ENCODE results near the gene ZNF605. TPM values are rescaled to one million over a fixed set of nuclear protein-coding genes. Genes with fewer than 3 reads are reported as not detected.

Gene ZNF605
- total and polyA plus RNA-seq, 7 donors = 0.92 to 15.5 (median 6.2) TPM

DNA sequence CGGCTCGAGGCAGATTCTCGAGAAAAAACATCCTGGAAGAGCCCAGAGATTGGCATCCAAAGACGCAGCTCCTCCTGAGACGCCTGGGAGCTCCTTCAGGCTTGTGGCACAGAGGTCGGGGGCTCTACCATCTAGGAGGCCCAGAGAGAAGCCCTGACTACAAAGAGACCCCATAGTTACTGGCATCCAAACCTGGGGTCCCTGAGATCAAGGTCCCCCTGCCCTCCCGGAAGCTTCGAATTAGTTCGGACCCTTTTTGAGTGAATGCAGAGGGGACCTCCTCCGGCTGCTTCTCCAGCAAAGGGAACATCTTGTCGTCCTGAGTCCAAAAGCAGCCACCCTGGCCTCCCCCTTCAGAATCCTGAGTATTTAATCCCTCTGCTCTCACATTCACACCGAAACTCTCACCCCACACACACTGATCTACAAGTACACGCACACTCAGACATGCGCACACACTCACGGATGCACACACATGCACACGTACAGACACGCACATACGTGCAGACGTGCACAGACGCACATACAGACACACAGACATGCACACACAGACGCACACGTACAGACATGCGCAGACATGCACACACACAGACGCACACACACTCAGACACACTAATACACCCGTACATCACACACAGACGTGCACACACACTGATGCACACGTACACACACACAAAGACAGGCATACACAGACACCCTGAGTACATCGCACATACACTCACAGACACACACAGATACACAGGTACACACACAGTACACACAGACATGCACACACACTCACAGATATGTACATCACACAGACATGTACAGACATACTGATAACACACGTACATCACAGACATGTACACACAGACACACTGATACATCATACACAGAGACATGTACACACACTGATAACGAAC, 5.9 kb downstream of the ZNF605 start:
- Histone ChIP-seq H3K27ac (no peak overlapping the region), H3K27me3 (no peaks in the 10 kb centered on the region), H3K9me3 (peaks cover 0 to 46% (median 4%) of the 10 kb centered on the region in 4 donors), H3K36me3 (peaks cover under 1 to 45% (median 16%) of the 10 kb centered on the region in 4 donors), H3K4me3 (no peak overlapping the region), H3K4me1 (peaks cover 0 to 9% (median 9%) of the 10 kb centered on the region in 4 donors)
- TF ChIP-seq EP300 (IDR thresholded peaks at IDR 0.05) (no peak), POLR2A (IDR thresholded peaks at IDR 0.05) (no peak), POLR2AphosphoS5 (IDR thresholded peaks at IDR 0.05) (no peak)
- TF ChIP-seq, protein P1, sequence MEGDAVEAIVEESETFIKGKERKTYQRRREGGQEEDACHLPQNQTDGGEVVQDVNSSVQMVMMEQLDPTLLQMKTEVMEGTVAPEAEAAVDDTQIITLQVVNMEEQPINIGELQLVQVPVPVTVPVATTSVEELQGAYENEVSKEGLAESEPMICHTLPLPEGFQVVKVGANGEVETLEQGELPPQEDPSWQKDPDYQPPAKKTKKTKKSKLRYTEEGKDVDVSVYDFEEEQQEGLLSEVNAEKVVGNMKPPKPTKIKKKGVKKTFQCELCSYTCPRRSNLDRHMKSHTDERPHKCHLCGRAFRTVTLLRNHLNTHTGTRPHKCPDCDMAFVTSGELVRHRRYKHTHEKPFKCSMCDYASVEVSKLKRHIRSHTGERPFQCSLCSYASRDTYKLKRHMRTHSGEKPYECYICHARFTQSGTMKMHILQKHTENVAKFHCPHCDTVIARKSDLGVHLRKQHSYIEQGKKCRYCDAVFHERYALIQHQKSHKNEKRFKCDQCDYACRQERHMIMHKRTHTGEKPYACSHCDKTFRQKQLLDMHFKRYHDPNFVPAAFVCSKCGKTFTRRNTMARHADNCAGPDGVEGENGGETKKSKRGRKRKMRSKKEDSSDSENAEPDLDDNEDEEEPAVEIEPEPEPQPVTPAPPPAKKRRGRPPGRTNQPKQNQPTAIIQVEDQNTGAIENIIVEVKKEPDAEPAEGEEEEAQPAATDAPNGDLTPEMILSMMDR (IDR thresholded peaks at IDR 0.05) = no peak
- DNase-seq = no peak
- WGBS, 2 donors = 98% methylated on average over 30 of the region's 30 CpGs
- intact Hi-C loops (cut with DNase I) = no loop called here

DNA sequence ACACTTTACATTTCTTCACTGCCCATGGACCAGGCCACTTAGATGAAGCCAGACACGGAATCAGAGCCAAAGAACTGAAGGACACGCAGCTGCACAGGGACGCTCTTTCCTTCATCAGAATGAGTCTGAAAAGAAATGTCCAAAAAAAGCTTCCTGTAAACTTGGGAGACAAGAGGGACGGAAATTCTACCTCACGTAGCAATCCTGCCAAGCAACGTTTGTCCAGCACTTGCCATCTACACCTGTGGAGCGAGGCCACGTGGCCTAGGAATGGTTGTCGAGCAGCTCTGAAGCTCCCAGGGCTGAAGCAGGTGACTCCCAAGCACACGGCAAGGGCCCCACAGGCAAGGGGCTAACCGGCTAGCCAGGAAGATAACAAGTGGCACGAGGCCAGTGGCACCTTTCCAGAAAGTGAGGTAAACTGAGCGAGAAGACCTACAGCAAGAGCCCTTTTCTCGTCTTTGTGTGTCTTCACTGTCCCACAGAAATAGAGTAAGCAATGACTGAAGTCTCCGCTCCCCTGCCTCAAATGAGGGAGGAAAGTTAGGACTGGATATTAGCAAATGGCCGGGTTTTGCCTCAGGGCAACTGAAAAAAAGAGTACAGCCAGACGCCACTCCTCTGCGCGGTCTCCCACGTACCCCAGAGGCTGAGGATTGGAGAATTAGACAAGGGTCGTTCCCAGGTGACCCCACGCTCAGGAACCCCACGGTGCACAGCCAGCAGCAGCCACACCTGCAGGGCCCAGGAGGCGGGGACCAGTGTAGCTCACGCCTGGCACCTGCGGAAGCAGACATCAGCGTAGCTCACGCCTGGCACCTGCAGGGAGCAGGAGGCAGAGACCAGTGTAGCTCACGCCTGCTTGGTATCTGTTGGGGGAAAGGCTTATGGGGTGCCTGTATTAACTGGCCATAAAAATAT, 7.7 kb downstream of the ZNF605 start:
- no peak for DNase-seq
- peaks cover 9 to 63% (median 34%) of the 10 kb centered on the region in 4 donors for H3K36me3 ChIP-seq
- no peak for TF ChIP-seq POLR2AphosphoS5 (IDR thresholded peaks at IDR 0.05)
- TF ChIP-seq, protein P1 (IDR thresholded peaks at IDR 0.05) = no peak
- no peak for TF ChIP-seq EP300 (IDR thresholded peaks at IDR 0.05)
- no peak for TF ChIP-seq POLR2A (IDR thresholded peaks at IDR 0.05)
- no peaks in the 10 kb centered on the region for H3K27me3 ChIP-seq
- H3K4me1 ChIP-seq = no peaks in the 10 kb centered on the region
- no peak overlapping the region for H3K27ac ChIP-seq
- H3K9me3 ChIP-seq = peaks cover 0 to 53% (median 4%) of the 10 kb centered on the region in 4 donors
- no peak overlapping the region for H3K4me3 ChIP-seq
- 97 to 98% methylated on average over 29 of the region's 29 CpGs for WGBS, 2 donors
- intact Hi-C loops (cut with DNase I) = no loop called here

DNA sequence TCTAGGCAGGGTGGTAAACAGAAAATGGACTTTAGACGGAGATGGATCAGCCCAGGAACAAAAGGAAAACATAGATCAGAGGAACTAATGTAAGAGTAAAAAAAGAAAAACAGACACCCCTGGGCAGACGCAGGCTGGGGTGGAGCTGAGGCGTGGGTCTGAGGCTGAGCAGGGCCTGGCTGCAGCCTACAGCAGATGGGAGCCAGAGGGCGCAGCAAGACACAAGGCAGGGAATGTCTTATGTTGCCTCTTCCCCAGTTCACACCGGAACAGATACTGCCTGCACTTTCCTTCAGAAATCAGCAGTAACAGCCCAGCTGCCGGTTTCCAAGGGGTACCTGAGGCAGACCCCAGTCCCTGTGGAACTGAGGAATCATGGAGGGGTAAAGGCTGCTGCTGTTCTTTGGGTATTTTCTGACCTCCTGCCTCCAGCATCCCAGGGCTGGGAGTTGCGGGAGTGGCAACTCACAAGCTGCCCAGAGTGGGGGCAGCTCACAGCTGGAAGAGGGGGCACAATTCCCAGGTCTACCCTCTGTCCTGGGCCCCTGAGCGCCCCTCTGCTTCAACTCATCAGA, 9.8 kb downstream of the ZNF605 start:
- intact Hi-C loops (cut with DNase I) = no loop called here
- no peaks in the 10 kb centered on the region for H3K4me1 ChIP-seq
- no peak overlapping the region for H3K27ac ChIP-seq
- peaks cover 17 to 84% (median 51%) of the 10 kb centered on the region in 4 donors for H3K36me3 ChIP-seq
- peaks cover 0 to 55% (median 7%) of the 10 kb centered on the region in 4 donors for H3K9me3 ChIP-seq
- 92 to 99% methylated on average over 8 of the region's 8 CpGs for WGBS, 2 donors
- DNase-seq = no peak
- H3K4me3 ChIP-seq = no peak overlapping the region
- H3K27me3 ChIP-seq = no peaks in the 10 kb centered on the region
- TF ChIP-seq EP300 (IDR thresholded peaks at IDR 0.05) = no peak
- TF ChIP-seq POLR2A (IDR thresholded peaks at IDR 0.05) = no peak
- TF ChIP-seq, protein P1 (IDR thresholded peaks at IDR 0.05) = no peak
- TF ChIP-seq POLR2AphosphoS5 (IDR thresholded peaks at IDR 0.05) = no peak

DNA sequence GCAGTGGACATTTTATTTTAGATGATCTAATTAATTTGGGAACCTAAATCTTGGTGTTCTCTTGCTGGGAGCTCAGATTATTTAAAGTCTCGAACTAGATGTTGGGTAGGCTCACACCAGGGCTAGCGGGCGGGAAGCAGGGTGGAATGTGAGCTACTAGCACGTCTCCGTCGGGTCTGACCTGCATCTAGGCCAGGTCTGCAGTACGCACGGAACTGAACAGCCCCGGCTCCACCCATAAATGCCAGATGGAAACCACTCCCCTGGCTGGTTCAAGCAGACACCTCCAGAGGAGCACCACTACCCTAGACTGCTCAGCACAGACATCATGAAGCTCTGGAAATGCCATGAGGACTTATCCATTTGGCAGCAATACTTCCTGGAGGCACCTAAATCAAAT, 10.3 kb downstream of the ZNF605 start:
- peaks cover 0 to 57% (median 9%) of the 10 kb centered on the region in 4 donors for H3K9me3 ChIP-seq
- 97 to 98% methylated on average over 9 of the region's 9 CpGs for WGBS, 2 donors

More for the DNA sequence above, 10.3 kb downstream of the ZNF605 start:
- no peaks in the 10 kb centered on the region for H3K4me1 ChIP-seq
- no peaks in the 10 kb centered on the region for H3K27me3 ChIP-seq
- H3K4me3 ChIP-seq = no peak overlapping the region
- intact Hi-C loops (cut with DNase I) = no loop called here
- TF ChIP-seq POLR2AphosphoS5 (IDR thresholded peaks at IDR 0.05) (no peak), EP300 (IDR thresholded peaks at IDR 0.05) (no peak), POLR2A (IDR thresholded peaks at IDR 0.05) (no peak)
- TF ChIP-seq, protein P1 (IDR thresholded peaks at IDR 0.05) = no peak
- peaks cover 17 to 88% (median 53%) of the 10 kb centered on the region in 4 donors for H3K36me3 ChIP-seq
- DNase-seq = no peak
- H3K27ac ChIP-seq = no peak overlapping the region
